Stimulated activated CD8-positive, alpha-beta memory T cell treated with anti-CD3 and anti-CD28 coated beads, Interleukin-7, amount 100 ng/mL, for 48 hours (primary cell): ENCODE data around the gene DVL1.
"Not testable (repeated sequence)": the region's sequence is repeated elsewhere in the genome, so short reads cannot be mapped to it uniquely, and the experiment has no call there.

Source experiments
- DNase-seq, 2 donors: peaks; one replicate each; pipeline ENCODE4 v3.0.0-alpha.2; 2020; ENCODE audit warnings: low read depth in 1 of 2; ENCODE audit errors: extremely low read depth in 1 of 2

The DVL1 gene

DNA sequence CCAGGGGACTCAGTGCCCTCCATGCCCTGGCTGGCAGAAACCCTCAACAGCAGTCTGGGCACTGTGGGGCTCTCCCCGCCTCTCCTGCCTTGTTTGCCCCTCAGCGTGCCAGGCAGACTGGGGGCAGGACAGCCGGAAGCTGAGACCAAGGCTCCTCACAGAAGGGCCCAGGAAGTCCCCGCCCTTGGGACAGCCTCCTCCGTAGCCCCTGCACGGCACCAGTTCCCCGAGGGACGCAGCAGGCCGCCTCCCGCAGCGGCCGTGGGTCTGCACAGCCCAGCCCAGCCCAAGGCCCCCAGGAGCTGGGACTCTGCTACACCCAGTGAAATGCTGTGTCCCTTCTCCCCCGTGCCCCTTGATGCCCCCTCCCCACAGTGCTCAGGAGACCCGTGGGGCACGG, 21.0 kb downstream of the DVL1 start:
- DNase-seq, result no peak

DNA sequence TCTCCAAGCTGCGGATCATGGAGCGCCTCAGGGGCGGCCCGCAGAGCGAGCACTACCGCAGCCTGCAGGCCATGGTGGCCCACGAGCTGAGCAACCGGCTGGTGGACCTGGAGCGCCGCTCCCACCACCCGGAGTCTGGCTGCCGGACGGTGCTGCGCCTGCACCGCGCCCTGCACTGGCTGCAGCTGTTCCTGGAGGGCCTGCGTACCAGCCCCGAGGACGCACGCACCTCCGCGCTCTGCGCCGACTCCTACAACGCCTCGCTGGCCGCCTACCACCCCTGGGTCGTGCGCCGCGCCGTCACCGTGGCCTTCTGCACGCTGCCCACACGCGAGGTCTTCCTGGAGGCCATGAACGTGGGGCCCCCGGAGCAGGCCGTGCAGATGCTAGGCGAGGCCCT, 21.9 kb downstream of the DVL1 start:
- DNase-seq, result no peak

DNA sequence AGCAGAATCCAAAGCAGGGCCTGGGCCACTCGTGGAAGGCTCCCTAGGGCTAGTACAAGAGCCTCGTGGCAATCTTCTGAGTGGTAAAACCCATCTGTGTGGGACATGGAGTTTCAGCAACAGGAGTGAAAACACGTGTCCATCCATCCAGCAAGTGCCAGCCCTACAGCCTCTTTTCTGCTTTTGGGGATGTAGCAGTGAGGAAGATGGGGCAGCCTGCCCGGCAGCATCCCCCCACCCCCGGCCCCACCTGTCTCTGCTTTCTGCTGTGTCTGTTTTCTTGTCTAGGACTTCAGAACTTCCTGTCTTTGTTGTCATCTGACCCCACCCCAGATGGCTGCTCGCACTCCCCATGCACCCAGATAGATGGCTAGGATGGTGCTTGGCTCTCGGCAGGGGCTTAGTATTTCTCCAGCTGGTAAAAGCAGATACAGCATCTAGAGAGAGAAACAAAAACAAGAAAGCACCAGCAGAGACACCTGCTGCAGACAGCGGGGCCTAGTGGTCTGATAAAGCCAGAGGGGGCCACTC, 23.1 kb downstream of the DVL1 start:
- DNase-seq, result no peak

DNA sequence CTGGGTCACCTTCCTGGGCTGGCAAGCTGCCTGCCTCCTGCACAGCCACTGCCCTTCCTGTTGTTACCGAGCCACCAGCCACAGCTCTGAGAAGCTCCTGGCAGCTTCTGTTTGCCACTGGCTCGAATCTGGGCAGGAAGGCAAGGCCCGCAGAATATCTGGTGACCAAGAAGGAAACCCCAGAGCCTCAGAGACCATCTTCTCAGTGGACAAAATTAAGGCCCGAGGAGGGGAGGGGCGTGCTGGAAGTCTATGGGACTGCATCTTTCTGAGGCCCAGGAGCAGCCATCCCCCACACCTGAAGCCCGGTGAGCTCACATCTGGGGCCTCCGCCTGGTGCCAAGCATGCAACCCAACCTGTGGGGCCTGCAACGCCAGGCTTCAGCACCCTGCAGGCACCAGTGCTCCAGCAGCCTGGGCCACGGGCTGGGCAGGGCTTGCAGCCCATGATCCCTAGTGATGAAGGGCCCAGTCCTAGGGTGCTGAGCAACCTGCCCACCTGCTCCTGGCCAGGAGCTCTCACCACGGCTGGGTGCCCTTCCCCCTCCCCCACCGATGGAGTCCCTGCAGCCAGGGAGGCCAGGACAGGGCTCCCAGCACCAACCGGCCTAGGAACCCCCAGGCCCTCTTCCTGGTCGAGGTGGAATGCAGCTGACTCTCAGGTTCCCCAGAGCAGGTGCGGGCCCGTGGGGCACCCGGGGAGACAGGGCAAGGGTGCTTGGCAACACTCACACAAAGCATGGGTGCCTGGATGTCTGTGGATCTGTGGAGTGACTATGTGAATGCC, 23.7 kb downstream of the DVL1 start:
- DNase-seq, result no peak

DNA sequence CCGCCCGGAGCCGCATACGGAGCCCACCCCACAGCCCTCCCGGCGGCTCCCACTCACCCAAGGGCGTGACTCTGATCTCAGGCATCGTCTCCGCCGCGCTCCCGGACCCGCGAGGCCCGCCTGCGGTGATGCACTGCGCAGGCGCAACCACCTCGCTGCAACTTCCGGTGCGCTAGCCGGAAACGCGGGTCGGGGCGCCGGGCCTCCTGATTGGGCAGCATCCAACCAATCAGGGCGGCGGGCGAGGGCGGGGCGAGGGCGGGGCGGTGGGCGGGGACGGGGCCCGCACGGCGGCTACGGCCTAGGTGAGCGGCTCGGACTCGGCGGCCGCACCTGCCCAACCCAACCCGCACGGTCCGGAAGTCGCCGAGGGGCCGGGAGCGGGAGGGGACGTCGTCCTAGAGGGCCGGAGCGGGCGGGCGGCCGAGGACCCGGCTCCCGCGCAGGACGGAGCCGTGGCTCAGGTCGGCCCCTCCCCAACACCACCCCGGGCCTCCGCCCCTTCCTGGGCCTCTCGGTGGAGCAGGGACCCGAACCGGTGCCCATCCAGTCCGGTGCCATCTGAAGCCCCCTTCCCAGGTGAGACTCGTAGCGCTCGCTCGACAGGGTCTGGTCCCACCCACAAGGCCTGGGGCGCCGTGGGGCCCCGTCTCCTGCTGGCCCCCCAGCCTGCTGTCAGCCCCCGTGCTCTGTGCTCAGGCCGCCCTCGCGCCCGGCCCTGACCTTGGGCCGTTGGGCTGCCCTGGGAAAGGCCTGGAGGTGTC, 24.5 kb downstream of the DVL1 start, which contains the start of the genes CPTP and INTS11:
Gene CPTP, plus strand, starts transcription at position 279 of the 764 bp plus-strand sequence. CDS start 2,109 bp downstream, outside the sequence.
Gene INTS11, minus strand, starts transcription at position 137 of the 764 bp plus-strand sequence. Its CDS starts 52 bp downstream, at position 85.
- peak; percentile 90 to 92 for DNase-seq

DNA sequence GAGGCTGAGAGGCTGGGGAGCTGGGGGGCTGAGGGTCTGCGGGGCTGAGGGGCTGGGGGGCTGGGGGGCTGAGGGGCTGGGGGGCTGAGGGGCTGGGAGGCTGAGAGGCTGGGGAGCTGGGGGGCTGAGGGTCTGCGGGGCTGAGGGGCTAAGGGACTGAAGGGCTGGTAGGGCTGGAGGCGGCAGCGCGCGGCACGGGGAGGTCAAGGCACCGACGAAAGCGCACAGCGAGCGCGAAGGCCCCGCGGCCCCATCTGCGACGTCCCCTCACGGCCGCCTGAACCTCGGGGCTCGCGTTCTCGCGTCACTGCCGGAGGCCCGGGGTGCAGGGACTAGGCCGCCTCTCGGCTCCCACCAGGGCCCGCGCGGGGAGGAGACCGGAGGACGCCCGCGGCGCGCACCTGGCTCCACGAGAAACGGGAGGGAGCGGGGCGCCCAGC, 25.1 kb downstream of the DVL1 start:
- DNase-seq, result no peak

DNA sequence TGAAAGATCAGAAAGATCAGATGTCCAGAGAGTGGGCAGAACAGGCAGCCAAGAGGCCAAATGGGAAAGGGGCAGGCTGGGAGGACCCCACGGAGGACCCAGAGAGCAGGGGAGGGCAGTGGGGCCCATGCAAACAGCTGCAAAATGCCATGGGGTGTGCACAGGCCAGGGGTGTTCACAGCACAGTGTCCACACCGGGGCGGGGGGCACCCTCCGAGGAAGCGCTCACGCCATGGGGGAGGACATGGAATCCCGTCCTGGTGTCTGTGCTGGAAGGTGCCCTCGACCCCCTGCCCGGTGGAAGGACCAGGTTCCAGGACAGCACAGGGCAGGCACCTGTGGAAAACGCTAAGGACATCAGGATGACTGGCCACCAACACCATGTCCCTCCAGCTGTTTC, 26.3 kb downstream of the DVL1 start:
- no peak for DNase-seq

DNA sequence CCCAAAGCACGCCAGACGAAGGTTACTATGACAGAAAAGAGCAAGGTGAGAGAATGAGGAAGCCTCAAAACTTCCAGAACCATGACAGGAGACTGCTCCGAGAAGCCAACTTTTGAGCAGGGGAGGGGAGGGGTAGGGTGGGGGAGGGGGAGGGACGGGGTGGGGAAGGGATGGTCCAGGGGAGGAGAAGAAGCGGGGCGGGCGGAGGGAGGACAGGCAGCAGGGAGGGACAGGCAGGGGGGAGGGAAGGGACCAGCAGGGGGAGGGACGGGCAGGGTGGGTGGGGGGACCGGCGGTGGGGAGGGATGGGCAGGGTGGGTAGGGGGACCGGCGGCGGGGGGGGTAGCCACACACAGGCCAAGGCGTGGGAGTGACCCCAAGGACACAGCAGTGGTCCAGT, 26.8 kb downstream of the DVL1 start:
- DNase-seq, result no peak

DNA sequence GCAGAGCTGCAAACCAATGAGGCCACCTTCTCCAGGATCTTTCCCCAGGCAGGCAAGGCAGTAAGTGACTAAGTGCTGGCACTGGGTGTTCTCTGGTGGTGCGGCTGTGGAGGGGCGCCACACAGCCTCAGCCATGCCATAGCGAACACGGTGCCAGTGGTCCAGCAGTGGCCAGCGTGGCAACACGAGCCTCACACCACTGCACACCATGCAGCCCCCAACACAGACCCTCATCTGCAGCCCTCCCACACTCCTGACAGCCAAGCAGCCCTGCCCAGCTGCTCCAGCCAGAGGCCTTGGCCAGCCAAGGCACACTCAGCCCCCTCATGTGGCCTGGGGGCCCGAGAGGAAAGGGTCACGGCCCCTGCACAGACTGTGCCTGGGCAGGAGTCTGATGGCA, 27.7 kb downstream of the DVL1 start:
- DNase-seq, result no peak

DNA sequence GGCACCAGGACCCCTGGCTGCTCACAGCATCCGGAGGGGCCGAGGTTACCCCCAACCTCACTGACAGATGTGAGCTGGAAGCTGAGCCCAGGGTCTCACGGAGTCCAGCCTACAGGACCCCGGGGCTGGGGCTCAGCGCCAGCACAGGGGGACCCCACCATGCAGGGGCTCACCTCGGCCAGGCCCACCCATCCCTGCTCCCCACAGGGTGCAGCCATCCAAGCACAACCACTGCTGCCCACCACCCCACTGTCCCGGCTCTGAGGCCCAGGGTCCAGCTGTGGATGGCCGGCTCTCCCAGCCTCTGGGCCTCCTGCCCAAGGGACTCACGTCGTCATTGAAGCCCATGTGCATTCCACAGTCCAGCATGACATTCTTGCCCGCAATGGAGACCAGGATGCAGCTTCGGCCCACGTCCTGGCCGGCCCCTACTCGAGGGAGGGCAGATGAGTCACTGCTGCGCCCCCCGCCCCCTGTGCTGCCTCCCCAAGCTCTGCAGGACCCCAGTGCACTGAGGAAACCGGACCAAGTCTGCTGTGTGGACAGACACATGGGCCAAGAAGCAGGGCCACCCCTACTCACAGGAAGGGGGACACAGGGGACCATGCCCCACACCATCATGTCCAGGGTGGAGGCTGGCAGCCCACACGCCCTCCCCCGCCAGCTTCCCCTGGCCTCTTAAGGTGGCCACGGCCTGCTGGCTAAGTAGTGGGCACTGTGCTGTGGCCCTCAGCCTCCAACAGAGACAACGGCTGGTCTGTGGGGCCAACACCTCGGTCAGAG, 28.4 kb downstream of the DVL1 start:
- no peak for DNase-seq

DNA sequence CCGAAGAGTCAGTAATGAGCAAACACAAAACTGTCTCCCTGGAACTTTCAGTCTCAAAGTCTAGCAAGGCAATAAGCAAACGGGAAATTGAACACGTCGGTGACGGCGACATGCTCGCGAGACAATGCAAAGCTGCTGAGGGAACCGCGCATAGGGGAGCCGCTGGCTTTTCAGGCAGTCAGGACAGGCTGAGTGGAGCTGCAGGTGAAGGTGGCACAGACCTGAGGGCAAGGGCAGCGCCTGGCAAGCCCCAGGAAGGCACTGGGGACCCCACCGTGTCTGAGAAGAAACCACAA, 29.6 kb downstream of the DVL1 start:
- no peak for DNase-seq

DNA sequence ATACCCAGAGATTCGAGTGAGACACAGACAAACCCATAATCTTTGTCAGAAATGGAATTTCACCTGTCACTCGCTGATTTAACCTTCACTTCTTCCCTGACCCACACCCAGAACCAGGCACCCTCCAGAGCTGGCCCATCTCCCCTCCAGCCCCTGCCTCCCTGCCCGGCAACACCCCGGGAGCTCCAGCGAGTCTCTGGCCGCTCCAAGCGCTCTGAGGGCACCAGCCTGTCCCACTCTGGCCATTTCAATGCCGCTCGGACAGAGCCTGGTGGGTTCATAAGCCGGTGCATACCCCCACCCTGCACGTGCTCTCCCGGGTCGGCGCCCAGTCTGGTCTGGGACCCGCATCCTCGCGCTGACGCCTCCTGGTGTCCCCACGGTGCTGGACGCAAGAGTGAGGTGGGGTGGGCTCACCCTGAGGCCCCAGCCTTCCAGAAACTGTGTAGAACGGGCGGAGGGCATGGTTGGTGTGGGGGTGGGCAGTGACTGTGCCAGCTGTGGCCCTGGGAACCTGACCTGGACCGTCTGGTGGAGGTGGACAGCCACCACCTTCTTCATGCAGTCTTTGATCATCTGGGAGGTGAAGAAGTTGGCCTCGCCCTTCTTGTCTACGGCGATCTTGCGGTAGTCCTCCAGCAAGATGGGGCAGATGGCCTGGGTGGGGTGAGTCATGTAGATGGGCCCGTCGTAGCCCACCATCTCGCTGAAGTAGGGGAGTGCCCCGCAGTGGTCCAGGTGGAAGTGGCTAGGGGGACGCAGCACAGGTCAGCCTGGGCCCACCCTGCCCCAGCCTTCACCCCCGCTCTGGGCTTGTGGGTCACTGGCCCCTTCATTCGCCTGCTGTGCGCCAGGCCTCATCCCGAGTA, 30.2 kb downstream of the DVL1 start:
- no peak for DNase-seq

DNA sequence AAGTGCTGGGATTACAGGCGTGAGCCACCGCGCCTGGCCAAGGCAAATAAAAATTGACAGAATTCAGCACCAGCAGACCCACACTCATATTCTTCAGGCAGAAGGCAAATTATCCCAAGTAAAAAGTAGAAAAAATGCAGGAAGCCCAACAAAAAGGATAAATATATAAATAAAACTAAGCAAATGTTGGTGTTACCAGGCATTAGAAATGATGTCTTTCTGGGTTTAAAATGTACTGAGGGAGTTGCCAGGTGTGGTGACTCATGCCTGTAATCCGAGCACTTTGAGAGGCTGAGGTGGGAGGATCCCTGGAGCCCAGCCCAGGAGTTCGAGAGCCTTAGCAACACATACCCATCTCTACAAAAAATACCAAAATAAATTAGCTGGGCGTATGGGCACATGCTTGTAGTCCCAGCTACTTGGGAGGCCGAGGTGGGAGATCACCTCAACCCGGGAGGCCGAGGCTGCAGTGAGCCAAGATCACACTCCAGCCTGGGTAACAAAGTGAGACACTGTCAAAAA, 31.0 kb downstream of the DVL1 start:
- DNase-seq, result no peak

DNA sequence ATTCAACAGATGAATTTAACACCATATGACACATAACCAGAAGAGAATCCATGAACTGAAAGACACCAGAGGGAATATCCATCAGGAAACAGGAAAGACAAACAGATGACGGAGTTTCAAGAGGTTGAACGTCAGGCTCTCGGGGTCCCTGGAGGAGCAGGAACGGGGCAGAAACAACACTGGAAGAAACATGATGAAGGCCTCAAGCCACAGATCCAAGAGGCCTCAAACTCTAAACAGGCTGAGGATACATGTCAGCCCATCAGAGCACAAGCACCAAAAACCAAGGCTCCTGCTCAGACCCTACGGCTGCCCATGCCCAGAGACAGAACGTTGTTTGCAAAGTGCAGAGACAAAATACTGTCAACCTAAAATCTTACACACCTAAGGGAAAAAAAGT, 31.8 kb downstream of the DVL1 start:
- DNase-seq, result no peak

DNA sequence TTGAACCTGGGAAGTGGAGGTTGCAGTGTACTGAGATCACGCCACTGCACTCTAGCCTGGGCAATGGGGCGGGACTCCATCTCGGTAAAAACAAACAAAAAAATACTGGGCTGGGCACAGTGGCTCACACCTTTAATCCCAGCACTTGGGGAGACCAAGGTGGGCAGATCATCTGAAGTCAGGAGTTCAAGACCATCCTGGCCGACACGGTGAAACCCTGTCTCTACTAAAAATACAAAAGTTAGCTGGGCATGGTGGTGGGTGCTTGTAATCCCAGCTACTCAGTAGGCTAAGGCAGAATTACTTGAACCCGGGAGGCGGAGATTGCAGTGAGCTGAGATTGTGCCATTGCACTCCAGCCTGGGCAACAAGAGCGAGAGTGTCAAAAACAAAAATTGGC, 33.0 kb downstream of the DVL1 start:
- DNase-seq, result not testable (repeated sequence)

DNA sequence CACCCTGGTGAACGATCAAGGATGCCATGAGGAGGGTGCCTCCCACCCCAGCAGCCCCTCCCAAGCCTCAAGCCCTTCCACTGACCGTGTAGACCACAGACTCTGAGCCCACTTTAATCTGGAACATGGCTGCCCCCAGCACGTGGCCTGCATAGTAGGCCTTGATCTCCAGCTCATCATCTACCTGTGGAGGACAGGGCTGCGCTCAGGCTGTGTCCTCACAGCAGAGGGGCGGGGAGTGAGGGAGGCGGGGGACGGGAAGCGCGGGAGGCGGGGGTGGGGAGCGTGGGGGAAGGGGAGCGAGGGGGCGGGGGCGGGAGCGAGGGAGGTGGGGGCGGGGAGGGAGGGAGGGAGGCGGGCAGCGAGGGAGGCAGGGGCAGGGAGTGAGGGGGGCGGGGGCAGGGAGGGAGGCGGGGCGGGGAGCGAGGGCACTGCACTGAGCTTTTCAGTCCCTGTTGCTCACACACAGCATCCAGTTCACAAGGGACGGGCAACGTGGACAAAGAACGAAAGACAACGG, 33.7 kb downstream of the DVL1 start:
- DNase-seq, result no peak

DNA sequence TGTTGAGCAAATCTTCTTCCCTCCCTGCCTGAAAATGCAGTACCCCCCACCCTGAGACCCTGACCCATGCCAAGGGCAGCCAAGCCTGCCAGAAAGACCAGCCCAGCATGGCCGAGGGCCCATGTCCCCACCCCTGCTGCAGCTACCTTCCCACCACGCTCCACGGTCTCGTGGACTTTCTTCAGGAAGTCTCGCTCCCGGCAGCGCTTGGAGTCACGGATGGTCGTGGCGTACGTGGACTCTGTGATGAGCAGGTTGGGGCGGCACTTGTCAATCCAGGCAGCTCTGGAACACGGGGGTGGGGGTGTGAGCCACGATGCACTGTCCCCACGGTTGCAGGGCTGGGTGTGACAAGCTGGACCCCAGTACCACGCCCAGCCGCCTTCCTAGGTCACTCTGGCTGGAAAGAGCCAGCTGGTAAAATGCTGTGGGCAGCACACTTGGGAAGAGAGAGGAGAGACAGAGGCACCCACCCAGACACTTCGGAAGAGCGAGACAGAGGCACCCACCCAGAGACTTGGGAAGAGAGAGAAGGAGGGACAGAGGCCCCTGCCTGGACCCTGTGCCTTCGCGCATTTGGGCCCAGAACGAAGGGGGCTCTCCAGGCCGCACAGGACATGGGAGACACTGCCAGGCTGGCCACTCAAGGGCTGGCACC, 34.4 kb downstream of the DVL1 start:
- DNase-seq, result no peak

DNA sequence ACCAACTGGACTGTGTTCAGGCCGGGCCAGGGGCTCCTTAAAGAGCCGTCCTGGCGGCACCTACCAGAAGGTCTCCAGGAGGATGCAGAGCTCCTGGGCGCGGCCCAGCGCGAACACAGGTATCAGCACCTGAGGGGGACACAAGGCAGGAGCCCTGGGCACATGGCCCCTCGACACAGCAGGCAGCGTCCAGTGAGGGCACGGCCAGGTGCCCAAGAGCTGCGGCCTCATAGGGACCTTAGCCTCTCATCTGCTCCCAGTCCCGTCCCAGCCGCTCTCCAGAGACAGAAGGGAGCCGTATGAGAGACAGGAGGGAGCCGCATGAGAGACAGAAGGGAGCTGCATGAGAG, 35.0 kb downstream of the DVL1 start:
- no peak for DNase-seq

DNA sequence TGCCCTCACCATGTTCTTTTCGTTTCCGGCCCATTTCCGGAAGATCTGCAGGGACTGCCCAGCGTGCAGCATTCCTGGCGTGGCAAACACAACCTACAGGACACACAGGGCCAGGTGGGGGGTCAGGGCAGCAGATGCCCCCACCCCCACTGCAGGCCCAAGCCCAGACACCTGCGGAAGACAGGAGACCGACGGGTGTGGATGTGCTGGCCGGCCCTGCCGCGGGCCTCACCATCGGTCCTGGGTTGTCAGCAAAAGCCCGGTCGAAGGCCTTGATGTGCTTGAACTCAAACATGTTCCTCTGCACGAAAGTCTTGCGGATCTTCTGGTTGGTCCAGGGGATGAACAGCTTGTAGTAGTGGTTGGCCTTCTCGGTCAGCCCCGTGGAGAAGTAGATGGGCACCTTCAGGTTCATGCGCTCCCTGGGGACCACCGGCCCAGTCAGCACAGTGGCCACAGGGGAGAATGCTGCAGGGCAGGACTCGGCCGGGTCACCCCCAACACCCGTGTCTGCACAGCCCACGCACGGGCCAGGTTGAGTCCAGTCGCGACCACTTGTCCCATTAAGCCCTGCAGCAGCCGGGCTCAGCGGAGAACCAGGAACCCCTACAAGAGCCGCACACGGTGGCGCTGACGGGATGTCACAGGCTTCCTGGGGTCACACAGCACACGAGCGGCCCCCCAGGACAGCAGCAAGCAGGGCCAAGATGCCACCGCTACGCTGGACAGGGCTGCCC, 35.5 kb downstream of the DVL1 start:
- DNase-seq, result no peak
